Measurements from ENCODE around the gene WDR33. TPM values are rescaled to one million over a fixed set of nuclear protein-coding genes. Genes with fewer than 3 reads are reported as not detected.

WDR33 gene
- total RNA-seq, 4 donors from 2014 or later: 42.3 to 46.5 (median 45.1) TPM

DNA sequence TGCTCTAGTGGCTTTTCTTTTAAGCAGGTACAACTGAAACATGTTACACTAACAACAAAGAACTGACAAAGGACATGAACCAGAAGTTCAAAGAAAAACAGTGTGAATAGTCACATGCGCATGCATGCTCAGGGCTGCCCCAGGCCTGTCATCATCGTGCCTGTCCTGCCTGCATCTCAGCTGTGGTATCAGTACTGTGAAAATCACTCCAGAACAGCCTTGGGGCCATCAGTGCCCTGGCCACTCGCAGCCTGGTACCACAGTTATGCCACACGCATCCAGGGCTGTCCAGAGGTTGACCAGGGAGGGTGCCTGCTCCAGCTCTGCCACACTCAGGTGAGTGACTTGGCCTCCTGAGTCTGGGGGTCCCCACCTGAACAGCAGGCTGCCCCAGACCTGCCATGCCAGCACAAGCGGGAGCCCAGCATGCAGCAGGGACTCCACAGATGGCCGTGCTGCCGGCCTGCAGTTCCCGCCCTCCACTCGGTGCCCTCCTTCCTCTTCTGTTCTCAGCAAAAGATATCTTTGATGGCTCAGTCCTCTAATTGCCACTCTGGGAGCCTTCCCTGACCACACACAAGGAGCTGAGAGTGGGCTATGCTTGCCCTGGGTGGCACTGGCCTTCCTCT, 147.9 kb downstream of the WDR33 start:
- Histone ChIP-seq H3K9me3 (peaks cover 0 to 3% (median 0%) of the 10 kb centered on the region in 4 donors), H3K36me3 (no peaks in the 10 kb centered on the region), H3K4me3 (peak overlapping the region; percentile 15 to 50 (median 29)), H3K4me1 (peaks cover 0 to 77% (median 45%) of the 10 kb centered on the region in 4 donors), H3K27me3 (no peaks in the 10 kb centered on the region), H3K27ac (peak overlapping the region; percentile 64 to 92 (median 84))
- TF ChIP-seq, protein P1, sequence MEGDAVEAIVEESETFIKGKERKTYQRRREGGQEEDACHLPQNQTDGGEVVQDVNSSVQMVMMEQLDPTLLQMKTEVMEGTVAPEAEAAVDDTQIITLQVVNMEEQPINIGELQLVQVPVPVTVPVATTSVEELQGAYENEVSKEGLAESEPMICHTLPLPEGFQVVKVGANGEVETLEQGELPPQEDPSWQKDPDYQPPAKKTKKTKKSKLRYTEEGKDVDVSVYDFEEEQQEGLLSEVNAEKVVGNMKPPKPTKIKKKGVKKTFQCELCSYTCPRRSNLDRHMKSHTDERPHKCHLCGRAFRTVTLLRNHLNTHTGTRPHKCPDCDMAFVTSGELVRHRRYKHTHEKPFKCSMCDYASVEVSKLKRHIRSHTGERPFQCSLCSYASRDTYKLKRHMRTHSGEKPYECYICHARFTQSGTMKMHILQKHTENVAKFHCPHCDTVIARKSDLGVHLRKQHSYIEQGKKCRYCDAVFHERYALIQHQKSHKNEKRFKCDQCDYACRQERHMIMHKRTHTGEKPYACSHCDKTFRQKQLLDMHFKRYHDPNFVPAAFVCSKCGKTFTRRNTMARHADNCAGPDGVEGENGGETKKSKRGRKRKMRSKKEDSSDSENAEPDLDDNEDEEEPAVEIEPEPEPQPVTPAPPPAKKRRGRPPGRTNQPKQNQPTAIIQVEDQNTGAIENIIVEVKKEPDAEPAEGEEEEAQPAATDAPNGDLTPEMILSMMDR (IDR thresholded peaks at IDR 0.05): no peak
- no peak for TF ChIP-seq EP300 (IDR thresholded peaks at IDR 0.05)
- DNase-seq (ENCODE audit: low spot score in 2 of 2): peak in 1 of 2 donors; percentile 11
- 58 to 59% methylated on average over 6 to 8 of the region's 9 CpGs for WGBS, 2 donors

DNA sequence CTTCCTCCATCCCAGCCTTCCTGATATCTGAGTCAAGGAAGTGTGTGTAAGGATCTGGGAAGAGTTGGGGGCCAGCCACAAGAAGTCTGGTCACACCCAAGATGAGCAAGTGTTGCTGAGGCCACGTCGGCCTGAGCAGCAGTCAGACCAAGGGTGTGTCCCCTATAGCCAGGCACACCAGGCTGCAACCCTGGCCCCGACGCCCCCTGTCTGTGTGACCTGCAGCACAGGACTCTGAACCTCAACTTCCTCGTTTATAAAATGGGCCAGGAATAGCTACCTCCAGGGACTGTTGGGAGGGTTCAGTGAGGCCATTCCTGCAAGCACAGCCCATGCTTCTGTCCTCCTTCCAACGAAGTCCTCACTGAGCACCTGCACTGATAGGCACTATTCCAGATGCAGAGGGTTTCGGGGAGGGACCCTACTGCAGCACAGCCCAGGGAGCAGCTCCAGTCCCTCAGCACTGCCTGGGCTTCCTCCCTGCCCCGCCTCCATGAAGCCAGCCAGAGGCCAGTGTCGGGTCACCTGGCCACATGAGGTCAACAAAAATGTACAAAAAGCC, 148.9 kb downstream of the WDR33 start:
- Histone ChIP-seq H3K36me3 (peaks cover 0 to 10% (median 0%) of the 10 kb centered on the region in 3 donors), H3K9me3 (no peaks in the 10 kb centered on the region), H3K4me1 (peaks cover 0 to 87% (median 45%) of the 10 kb centered on the region in 4 donors), H3K4me3 (no peak overlapping the region), H3K27ac (peak overlapping the region; percentile 55 to 92 (median 86)), H3K27me3 (no peaks in the 10 kb centered on the region)
- TF ChIP-seq POLR2A (IDR thresholded peaks at IDR 0.05) (no peak), EP300 (IDR thresholded peaks at IDR 0.05) (no peak)
- TF ChIP-seq, protein P1 (IDR thresholded peaks at IDR 0.05): no peak
- 18 to 42% methylated on average over 7 to 9 of the region's 9 CpGs for WGBS, 2 donors
- DNase-seq (ENCODE audit: low spot score in 2 of 2): no peak

DNA sequence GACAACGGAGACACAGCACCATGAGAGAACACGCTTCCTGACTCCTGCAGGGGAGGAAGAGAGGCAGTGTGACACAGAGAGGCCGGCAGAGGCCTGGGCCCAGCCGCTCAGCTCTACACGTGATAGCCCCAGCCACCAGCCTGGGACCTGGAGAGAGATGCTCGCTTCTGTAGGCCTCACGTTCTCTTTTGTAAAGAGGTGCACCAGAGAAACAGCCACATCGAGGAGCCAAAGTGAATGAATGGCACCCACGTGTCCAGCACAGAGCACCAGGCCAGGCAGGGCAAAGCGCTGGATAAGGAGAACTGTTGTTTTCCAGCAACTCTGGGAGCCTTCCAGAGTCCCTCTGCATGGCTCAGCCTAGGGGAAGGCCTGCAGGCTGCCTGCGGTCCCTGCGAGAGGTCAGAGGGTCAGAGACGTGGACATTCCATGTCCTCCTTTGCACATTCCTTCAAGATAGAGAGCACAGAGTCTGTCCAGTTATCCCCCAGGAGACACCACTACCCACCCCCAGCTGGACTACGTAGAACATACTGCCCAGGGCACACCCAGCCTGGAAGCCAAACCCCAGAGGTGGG, 149.8 kb downstream of the WDR33 start:
- 29 to 57% methylated on average over 9 to 14 of the region's 14 CpGs for WGBS, 2 donors
- Histone ChIP-seq H3K4me1 (peaks cover 0 to 96% (median 49%) of the 10 kb centered on the region in 4 donors), H3K36me3 (peaks cover 0 to 16% (median 0%) of the 10 kb centered on the region in 3 donors), H3K27ac (peak overlapping the region; percentile 55 to 92 (median 86)), H3K9me3 (no peaks in the 10 kb centered on the region), H3K27me3 (no peaks in the 10 kb centered on the region), H3K4me3 (peak overlapping the region in 1 of 4 donors; percentile 14)
- DNase-seq (ENCODE audit: low spot score in 2 of 2): no peak
- no peak for TF ChIP-seq POLR2A (IDR thresholded peaks at IDR 0.05)
- TF ChIP-seq, protein P1 (IDR thresholded peaks at IDR 0.05): no peak
- TF ChIP-seq EP300 (IDR thresholded peaks at IDR 0.05): peak in 1 of 2 donors; percentile 77

DNA sequence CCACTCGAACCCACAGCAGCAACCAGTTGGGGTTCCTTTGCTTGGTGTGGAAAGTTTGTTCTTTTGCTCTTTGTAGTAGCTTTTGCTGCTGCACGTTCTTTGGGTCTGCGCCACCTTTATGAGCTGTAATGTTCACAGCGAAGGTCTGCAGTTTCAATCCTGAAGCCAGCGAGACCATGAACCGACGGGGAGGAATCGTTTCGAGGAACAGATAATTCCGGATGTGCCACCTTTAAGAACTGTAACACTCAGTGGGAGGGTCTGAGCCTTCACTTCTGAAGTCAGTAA, 150.7 kb downstream of the WDR33 start:
- 87 to 94% methylated on average over 10 of the region's 10 CpGs for WGBS, 2 donors
- peak overlapping the region; percentile 55 to 92 (median 86) for H3K27ac ChIP-seq
- DNase-seq (ENCODE audit: low spot score in 2 of 2): no peak

More for the DNA sequence above, 150.7 kb downstream of the WDR33 start:
- peaks cover 0 to 16% (median 0%) of the 10 kb centered on the region in 3 donors for H3K36me3 ChIP-seq
- no peaks in the 10 kb centered on the region for H3K9me3 ChIP-seq
- TF ChIP-seq POLR2A (IDR thresholded peaks at IDR 0.05) (no peak), EP300 (IDR thresholded peaks at IDR 0.05) (no peak)
- TF ChIP-seq, protein P1 (IDR thresholded peaks at IDR 0.05): no peak
- H3K4me3 ChIP-seq: no peak overlapping the region
- H3K27me3 ChIP-seq: no peaks in the 10 kb centered on the region
- peaks cover 0 to 94% (median 49%) of the 10 kb centered on the region in 4 donors for H3K4me1 ChIP-seq

Data from tibial nerve (tissue), 4 donors.